Measurements from ENCODE around the gene EFNB1. TPM values are rescaled to one million over a fixed set of nuclear protein-coding genes. Genes with fewer than 3 reads are reported as not detected.
A peak's percentile ranks its signal among the peaks of the same experiment; 100 is the strongest.

EFNB1 gene
- total RNA-seq, 1 experiment from 2014 or later = 31.1 TPM

DNA sequence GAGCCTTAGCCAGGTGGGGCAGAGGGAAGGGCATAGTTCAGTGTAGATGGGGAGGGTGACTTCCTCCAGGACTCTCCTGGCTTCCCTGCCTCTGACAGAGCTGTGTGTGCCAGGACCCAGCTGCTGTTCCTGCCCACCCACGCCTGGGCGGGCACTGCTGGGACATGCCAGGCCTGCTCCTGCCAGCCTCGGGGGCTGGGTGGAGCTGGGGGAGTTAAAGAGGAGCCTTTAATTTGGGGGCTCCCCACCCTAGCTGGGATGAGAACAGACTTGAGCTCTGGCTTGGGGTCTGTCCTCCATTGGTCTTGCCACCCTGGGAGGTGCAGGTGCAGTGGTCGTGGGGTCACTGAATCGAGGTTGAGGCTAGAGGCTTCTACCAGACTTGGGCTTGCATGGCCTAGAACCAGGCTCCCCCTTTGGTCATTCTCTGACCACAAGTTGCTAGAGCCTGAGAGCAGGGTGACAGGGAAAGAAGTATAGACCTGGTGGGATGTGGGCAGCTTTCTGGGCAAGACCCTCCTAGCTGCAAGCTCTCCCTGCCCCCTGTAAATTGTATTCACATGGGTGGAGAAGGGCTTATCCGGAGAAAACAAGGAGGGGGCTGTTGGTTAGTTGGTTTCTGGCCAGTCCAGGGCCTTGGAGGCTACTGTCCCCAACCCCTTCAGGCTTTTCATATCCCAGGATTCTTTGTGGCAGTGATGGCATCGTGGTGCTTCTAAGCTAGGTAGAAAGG is 5.7 kb downstream of the EFNB1 start:
- ChIA-PET POLR2A (ENCODE audit: unreplicated experiment) (no interaction called here), CTCF (no interaction called here)
- Histone ChIP-seq H3K9me2 (ENCODE audit: insufficient read depth) (no peaks in the 10 kb centered on the region), H3F3A (ENCODE audit: insufficient read depth, low read depth) (no peaks in the 10 kb centered on the region), H3K4me2 (peak overlapping the region; percentile 38), H3K36me3 (ENCODE audit: low read depth) (no peaks in the 10 kb centered on the region), H3K27me3 (ENCODE audit: insufficient read depth, low read depth) (no peaks in the 10 kb centered on the region), H2AFZ (no peak overlapping the region), H3K79me2 (ENCODE audit: low read depth) (peaks cover 46% of the 10 kb centered on the region), H3K27ac (peak overlapping the region; percentile 44), H4K20me1 (ENCODE audit: insufficient read depth) (no peaks in the 10 kb centered on the region; the same call in 1 of the 2 replicates), H3K4me1 (replicated peaks; ENCODE audit: insufficient read depth) (peaks cover 19% of the 10 kb centered on the region), H3K9me3 (ENCODE audit: insufficient read depth, low read depth) (no peaks in the 10 kb centered on the region), H3K4me3 (no peak overlapping the region)
- BruUV-seq (replicated peaks) = no TSS peak
- intact Hi-C loops (cut with micrococcal nuclease; ENCODE audit: unreplicated experiment) = loop anchor here (1.0 kb wide), 1 partner anchor 61 kb away; no protein-coding TSS in a partner anchor
- DNase-seq = no peak
- TF ChIP-seq EZH2 (IDR thresholded peaks at IDR 0.05; ENCODE audit: low read depth) = no peak
- no peak for TF ChIP-seq CTCF (conservative IDR thresholded peaks at IDR 0.05)

DNA sequence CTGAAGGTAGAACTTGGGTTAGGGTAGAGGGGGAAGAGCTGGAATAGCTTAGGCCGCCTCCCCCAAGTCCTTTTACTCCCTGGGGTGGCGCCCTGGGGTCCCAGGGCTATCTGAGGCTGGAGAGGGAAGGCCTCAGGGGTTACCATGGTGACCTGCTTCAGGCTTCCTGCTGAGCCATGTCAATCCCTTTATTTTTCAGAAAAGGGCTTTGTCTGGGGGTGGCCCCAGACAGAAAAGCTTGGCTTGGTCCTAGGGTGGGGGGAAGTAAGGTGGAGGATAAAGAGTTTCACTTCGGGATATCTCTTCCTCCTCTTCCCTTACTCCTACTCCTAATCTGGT is 6.3 kb downstream of the EFNB1 start:
- DNase-seq = no peak
- H3K9me2 ChIP-seq (ENCODE audit: insufficient read depth) = no peaks in the 10 kb centered on the region
- ChIA-PET CTCF (no interaction called here), POLR2A (ENCODE audit: unreplicated experiment) (no interaction called here)
- no peak overlapping the region for H3K4me2 ChIP-seq
- no peak overlapping the region for H2AFZ ChIP-seq
- H3F3A ChIP-seq (ENCODE audit: insufficient read depth, low read depth) = no peaks in the 10 kb centered on the region
- H3K4me3 ChIP-seq = no peak overlapping the region
- intact Hi-C loops (cut with micrococcal nuclease; ENCODE audit: unreplicated experiment) = no loop called here
- TF ChIP-seq CTCF (conservative IDR thresholded peaks at IDR 0.05) (no peak), EZH2 (IDR thresholded peaks at IDR 0.05; ENCODE audit: low read depth) (no peak)
- H3K27me3 ChIP-seq (ENCODE audit: insufficient read depth, low read depth) = no peaks in the 10 kb centered on the region
- H3K36me3 ChIP-seq (ENCODE audit: low read depth) = no peaks in the 10 kb centered on the region
- H3K9me3 ChIP-seq (ENCODE audit: insufficient read depth, low read depth) = no peaks in the 10 kb centered on the region
- no peaks in the 10 kb centered on the region; the same call in 1 of the 2 replicates for H4K20me1 ChIP-seq (ENCODE audit: insufficient read depth)
- peaks cover 41% of the 10 kb centered on the region for H3K79me2 ChIP-seq (ENCODE audit: low read depth)
- no peak overlapping the region for H3K27ac ChIP-seq
- peaks cover 19% of the 10 kb centered on the region for H3K4me1 ChIP-seq (replicated peaks; ENCODE audit: insufficient read depth)
- BruUV-seq (replicated peaks) = no TSS peak

DNA sequence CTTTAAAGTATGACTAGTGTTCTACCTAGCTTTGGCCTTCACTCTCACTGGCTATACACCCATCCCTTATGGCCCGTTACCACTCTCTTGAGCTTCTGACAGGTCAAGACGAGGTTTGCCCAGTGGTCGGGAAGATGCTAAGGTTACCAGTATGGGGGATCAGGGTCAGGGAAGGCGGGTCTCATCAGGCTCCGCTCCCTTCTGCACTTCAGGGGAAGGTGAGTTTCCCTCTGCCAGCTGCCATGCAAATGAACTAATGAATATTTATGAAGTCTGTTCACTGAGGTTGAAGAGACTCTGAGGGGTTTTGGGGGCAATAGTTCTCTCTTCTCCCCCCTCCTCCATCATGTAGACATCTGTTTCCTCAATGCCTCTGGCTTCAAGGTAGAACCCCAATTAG is 6.6 kb downstream of the EFNB1 start:
- no peak for TF ChIP-seq EZH2 (IDR thresholded peaks at IDR 0.05; ENCODE audit: low read depth)
- no peak for TF ChIP-seq CTCF (conservative IDR thresholded peaks at IDR 0.05)
- Histone ChIP-seq H3K79me2 (ENCODE audit: low read depth) (peaks cover 37% of the 10 kb centered on the region), H3K36me3 (ENCODE audit: low read depth) (no peaks in the 10 kb centered on the region), H3K4me2 (no peak overlapping the region), H3F3A (ENCODE audit: insufficient read depth, low read depth) (no peaks in the 10 kb centered on the region), H3K9me2 (ENCODE audit: insufficient read depth) (no peaks in the 10 kb centered on the region), H3K9me3 (ENCODE audit: insufficient read depth, low read depth) (no peaks in the 10 kb centered on the region), H3K27ac (no peak overlapping the region), H3K4me1 (replicated peaks; ENCODE audit: insufficient read depth) (peaks cover 19% of the 10 kb centered on the region), H4K20me1 (ENCODE audit: insufficient read depth) (no peaks in the 10 kb centered on the region; the same call in 1 of the 2 replicates), H2AFZ (no peak overlapping the region), H3K4me3 (no peak overlapping the region), H3K27me3 (ENCODE audit: insufficient read depth, low read depth) (no peaks in the 10 kb centered on the region)
- intact Hi-C loops (cut with micrococcal nuclease; ENCODE audit: unreplicated experiment) = no loop called here
- no peak for DNase-seq
- ChIA-PET CTCF (no interaction called here), POLR2A (ENCODE audit: unreplicated experiment) (no interaction called here)
- no TSS peak for BruUV-seq (replicated peaks)
